GM19397 (cell line): ENCODE data around the gene GMPPA.

Experiments used
- ATAC-seq: cut with Tn5 transposase; IDR thresholded peaks from one replicate; pipeline ENCODE4 v1.9.1; 2021; ENCODE audit warnings: mild to moderate bottlenecking, moderate library complexity; ENCODE audit not compliant: unreplicated experiment

Gene GMPPA

GRCh38 chr2:219498280-219499057, at the start of gene GMPPA:
GMPPA (plus strand) TSS chr2:219498891; CDS start chr2:219499976, 1,085 bp downstream.
- peak; percentile 94 for ATAC-seq

GRCh38 chr2:219449609-219450008, 49.1 kb upstream of the GMPPA start:
- no peak for ATAC-seq

GRCh38 chr2:219451661-219452360, 46.9 kb upstream of the GMPPA start:
- ATAC-seq: no peak

- no peak for ATAC-seq
These were observed 46.1 kb upstream of the GMPPA start for GRCh38 chr2:219452361-219453317.

GRCh38 chr2:219453671-219454590, 44.8 kb upstream of the GMPPA start:
- ATAC-seq: no peak

GRCh38 chr2:219455581-219455980, 43.1 kb upstream of the GMPPA start:
- ATAC-seq: no peak

GRCh38 chr2:219457784-219458369, 40.8 kb upstream of the GMPPA start:
- ATAC-seq: no peak

- no peak for ATAC-seq
These were observed 39.7 kb upstream of the GMPPA start for GRCh38 chr2:219458996-219459395.

GRCh38 chr2:219459460-219460311, 39.0 kb upstream of the GMPPA start:
- peak; percentile 57 for ATAC-seq

GRCh38 chr2:219460424-219460926, 38.2 kb upstream of the GMPPA start:
- ATAC-seq: no peak

- ATAC-seq: no peak
These were observed 37.6 kb upstream of the GMPPA start for GRCh38 chr2:219461047-219461514.

- ATAC-seq: no peak
These were observed 37.0 kb upstream of the GMPPA start for GRCh38 chr2:219461669-219462068.

- ATAC-seq: no peak
These were observed 36.3 kb upstream of the GMPPA start for GRCh38 chr2:219462349-219462748.

GRCh38 chr2:219464286-219465032, 34.2 kb upstream of the GMPPA start:
- no peak for ATAC-seq

- no peak for ATAC-seq
These were observed 32.8 kb upstream of the GMPPA start for GRCh38 chr2:219465659-219466561.

GRCh38 chr2:219466816-219467735, 31.6 kb upstream of the GMPPA start:
- ATAC-seq: no peak
